Caco-2 (cell line): Measurements from ENCODE around the gene PROX1. TPM values are rescaled to one million over a fixed set of nuclear protein-coding genes. Genes with fewer than 3 reads are reported as not detected.

Experiments
- BruUV-seq: library from RNA; stranded (reverse); fragments of 400-500 nt; replicated peaks from 2 replicates; lab custom pipeline; 2021; lab: Mats Ljungman, UMichigan
- CTCF ChIA-PET: fragments of 300-600 bp; sonication (Branson Sonifier 250); formaldehyde crosslinking; loops from one replicate; lab custom pipeline; 2022; ENCODE audit warnings: antibody characterized with exemption; lab: Charles Lee
- POLR2A ChIA-PET: fragments of 300-600 bp; sonication (Branson Sonifier 250); formaldehyde crosslinking; loops from one replicate; lab custom pipeline; 2022; ENCODE audit warnings: antibody characterized with exemption; lab: Charles Lee
- DNase-seq, 2 experiments: peaks; one replicate each; pipeline versions ENCODE4 v3.0.0 to v3.0.0-alpha.2; 2020 to 2022
- H3K27me3 ChIP-seq: replicated peaks from 2 replicates; pipeline ENCODE4 v1.6.0; 2011; ENCODE audit warnings: low read length; ENCODE audit not compliant: control insufficient read depth, insufficient read depth
- H3K36me3 ChIP-seq: 2 replicates; pipeline ENCODE4 v1.5.1; 2011; ENCODE audit warnings: low read length; ENCODE audit not compliant: control insufficient read depth, insufficient read depth
- H3K4me1 ChIP-seq: fragments of 250-450 bp; sonication (Bioruptor Pico); 2 replicates; pipeline ENCODE4 v1.5.1; 2020; ENCODE audit warnings: mild to moderate bottlenecking
- H3K4me3 ChIP-seq: 2 replicates; pipeline ENCODE4 v1.5.1; 2011; ENCODE audit warnings: low read depth, mild to moderate bottlenecking, control low read depth, low read length
- H3K9me3 ChIP-seq: fragments of 250-450 bp; sonication (Bioruptor Pico); 2 replicates; pipeline ENCODE4 v1.5.1; 2020; ENCODE audit warnings: mild to moderate bottlenecking, moderate library complexity
- H3K27ac Mint-ChIP-seq: one replicate; pipeline ENCODE4 v1.8.0; 2022; ENCODE audit warnings: mixed read lengths; ENCODE audit not compliant: unreplicated experiment
- H3K27me3 Mint-ChIP-seq: one replicate; pipeline ENCODE4 v1.8.0; 2022; ENCODE audit warnings: mixed read lengths; ENCODE audit not compliant: insufficient read depth, unreplicated experiment
- H3K36me3 Mint-ChIP-seq: one replicate; pipeline ENCODE4 v1.8.0; 2022; ENCODE audit warnings: mild to moderate bottlenecking, mixed read lengths; ENCODE audit not compliant: insufficient read depth, unreplicated experiment
- H3K4me1 Mint-ChIP-seq: one replicate; pipeline ENCODE4 v1.8.0; 2022; ENCODE audit warnings: low read depth, mixed read lengths; ENCODE audit not compliant: unreplicated experiment
- H3K4me3 Mint-ChIP-seq: one replicate; pipeline ENCODE4 v1.8.0; 2022; ENCODE audit warnings: mild to moderate bottlenecking, moderate library complexity, mixed read lengths; ENCODE audit not compliant: unreplicated experiment
- H3K9me3 Mint-ChIP-seq: one replicate; pipeline ENCODE4 v1.8.0; 2022; ENCODE audit warnings: mixed read lengths; ENCODE audit not compliant: unreplicated experiment
- CTCF ChIP-seq, 2 experiments: fragments of 200-600 bp in 1 of 2; IDR thresholded peaks; 1 replicate in 1 of 2; 2 replicates in 1 of 2; pipeline versions ENCODE4 v1.5.1 to v1.8.0; 2011 to 2022; ENCODE audit warnings: antibody characterized with exemption in 1 of 2, control low read depth in 1 of 2, inconsistent platforms in 1 of 2, low read depth in 1 of 2, low read length in 1 of 2, mild to moderate bottlenecking in 1 of 2, moderate library complexity in 1 of 2; ENCODE audit not compliant: insufficient read depth in 1 of 2, severe bottlenecking in 1 of 2, unreplicated experiment in 1 of 2
- intact Hi-C: fragments of 100-400 bp; cut with micrococcal nuclease; formaldehyde crosslinking; loops from one replicate; pipeline ENCODE4 v1.10.0; 2022; ENCODE audit not compliant: unreplicated experiment
- total RNA-seq: library from RNA; stranded (reverse); gene quantifications from 2 replicates; pipeline ENCODE4 v1.2.3, GENCODE V29; 2022

Gene PROX1
- total RNA-seq, 1 experiment from 2014 or later, result 17.6 TPM

GRCh38 chr1:214022810-214023425 lies 35.1 kb downstream of the PROX1 start:
- DNase-seq, result no peak
- BruUV-seq, result no TSS peak
- Histone ChIP-seq H3K9me3 (no peaks in the 10 kb centered on the region), H3K27me3 (no peaks in the 10 kb centered on the region), H3K4me1 (peaks cover 5% of the 10 kb centered on the region; the same call in 1 of the 2 replicates), H3K36me3 (peaks cover 1% of the 10 kb centered on the region; the same call in 1 of the 2 replicates), H3K4me3 (no peak overlapping the region)
- intact Hi-C loops, result no loop called here
- Mint-ChIP-seq H3K27ac (no peak overlapping the region), H3K4me3 (no peak overlapping the region), H3K27me3 (no peaks in the 10 kb centered on the region), H3K9me3 (no peaks in the 10 kb centered on the region), H3K4me1 (peaks cover 9% of the 10 kb centered on the region), H3K36me3 (no peaks in the 10 kb centered on the region)
- ChIA-PET CTCF (interaction anchor here (0.6 kb wide), 1 partner anchor 778 kb away, joined by 3 read pairs; no protein-coding TSS in a partner anchor), POLR2A (no interaction called here)
- no peak for TF ChIP-seq CTCF (IDR thresholded peaks at IDR 0.05; ENCODE audit: insufficient read depth in 1 of 2, low read depth in 1 of 2, low read length in 1 of 2, severe bottlenecking in 1 of 2, unreplicated experiment in 1 of 2)

DNA sequence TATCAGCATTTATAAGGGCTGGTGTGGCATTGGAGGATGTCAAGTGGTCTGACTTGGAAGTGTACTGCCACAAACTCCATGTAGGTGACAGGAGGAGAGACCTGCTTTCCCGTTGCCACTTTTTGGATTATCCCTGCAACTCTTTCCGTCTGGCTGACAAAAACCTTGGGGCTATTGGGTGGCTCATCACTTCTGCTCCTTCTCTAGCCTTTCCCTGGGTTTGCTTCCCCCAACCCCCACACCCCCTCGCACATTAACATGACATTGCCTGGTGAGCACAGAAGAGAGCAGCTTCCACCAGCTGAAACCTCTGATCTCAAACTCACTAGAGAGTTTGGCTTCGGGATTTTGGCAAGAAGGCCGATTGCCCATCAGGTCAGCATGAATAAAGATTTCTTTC lies 39.2 kb downstream of the PROX1 start:
- ChIA-PET POLR2A (interaction anchor here (0.7 to 1.2 kb wide), 2 partner anchors 24 to 276 kb away, joined by 3 read pairs; no protein-coding TSS in a partner anchor), CTCF (no interaction called here)
- Histone ChIP-seq H3K27me3 (no peaks in the 10 kb centered on the region), H3K4me1 (peaks cover 15% of the 10 kb centered on the region), H3K9me3 (no peaks in the 10 kb centered on the region), H3K4me3 (no peak overlapping the region), H3K36me3 (peaks cover 1% of the 10 kb centered on the region; the same call in 1 of the 2 replicates)
- H3K9me3 Mint-ChIP-seq, result no peaks in the 10 kb centered on the region
- intact Hi-C loops, result no loop called here
- H3K36me3 Mint-ChIP-seq, result peaks cover 10% of the 10 kb centered on the region
- TF ChIP-seq CTCF (IDR thresholded peaks at IDR 0.05; ENCODE audit: insufficient read depth in 1 of 2, low read depth in 1 of 2, low read length in 1 of 2, severe bottlenecking in 1 of 2, unreplicated experiment in 1 of 2), result no peak
- BruUV-seq, result no TSS peak
- DNase-seq, result no peak
- H3K27ac Mint-ChIP-seq, result peak overlapping the region; percentile 46
- peaks cover 23% of the 10 kb centered on the region for H3K4me1 Mint-ChIP-seq
- no peaks in the 10 kb centered on the region for H3K27me3 Mint-ChIP-seq
- no peak overlapping the region for H3K4me3 Mint-ChIP-seq

- Mint-ChIP-seq H3K36me3 (peaks cover 10% of the 10 kb centered on the region), H3K4me3 (no peak overlapping the region), H3K9me3 (no peaks in the 10 kb centered on the region), H3K27me3 (no peaks in the 10 kb centered on the region), H3K27ac (peak overlapping the region; percentile 46), H3K4me1 (peaks cover 25% of the 10 kb centered on the region)
- Histone ChIP-seq H3K4me1 (peaks cover 15% of the 10 kb centered on the region), H3K36me3 (peaks cover 1% of the 10 kb centered on the region; the same call in 1 of the 2 replicates), H3K9me3 (no peaks in the 10 kb centered on the region), H3K27me3 (no peaks in the 10 kb centered on the region), H3K4me3 (no peak overlapping the region)
- CTCF ChIA-PET, result no interaction called here
- peak in 1 of 2 experiments; percentile 39 for DNase-seq
- POLR2A ChIA-PET, result interaction anchor here (0.5 to 1.2 kb wide), 3 partner anchors 23 to 1008 kb away, joined by 3 read pairs; no protein-coding TSS in a partner anchor
- no TSS peak for BruUV-seq
- intact Hi-C loops, result no loop called here
- TF ChIP-seq CTCF (IDR thresholded peaks at IDR 0.05; ENCODE audit: insufficient read depth in 1 of 2, low read depth in 1 of 2, low read length in 1 of 2, severe bottlenecking in 1 of 2, unreplicated experiment in 1 of 2), result no peak
These were observed 39.7 kb downstream of the PROX1 start for GRCh38 chr1:214027498-214027897.
